ENCODE measurements around the gene ARAF. TPM values are rescaled to one million over a fixed set of nuclear protein-coding genes. Genes with fewer than 3 reads are reported as not detected.
A peak's percentile ranks its signal among the peaks of the same experiment; 100 is the strongest.
"Not testable (repeated sequence)": the region's sequence is repeated elsewhere in the genome, so short reads cannot be mapped to it uniquely, and the experiment has no call there.

Gene ARAF
- total and polyA plus RNA-seq, 2 of the 4 experiments (the other 2 are of a cell fraction), result 9.1 to 52.2 TPM

DNA sequence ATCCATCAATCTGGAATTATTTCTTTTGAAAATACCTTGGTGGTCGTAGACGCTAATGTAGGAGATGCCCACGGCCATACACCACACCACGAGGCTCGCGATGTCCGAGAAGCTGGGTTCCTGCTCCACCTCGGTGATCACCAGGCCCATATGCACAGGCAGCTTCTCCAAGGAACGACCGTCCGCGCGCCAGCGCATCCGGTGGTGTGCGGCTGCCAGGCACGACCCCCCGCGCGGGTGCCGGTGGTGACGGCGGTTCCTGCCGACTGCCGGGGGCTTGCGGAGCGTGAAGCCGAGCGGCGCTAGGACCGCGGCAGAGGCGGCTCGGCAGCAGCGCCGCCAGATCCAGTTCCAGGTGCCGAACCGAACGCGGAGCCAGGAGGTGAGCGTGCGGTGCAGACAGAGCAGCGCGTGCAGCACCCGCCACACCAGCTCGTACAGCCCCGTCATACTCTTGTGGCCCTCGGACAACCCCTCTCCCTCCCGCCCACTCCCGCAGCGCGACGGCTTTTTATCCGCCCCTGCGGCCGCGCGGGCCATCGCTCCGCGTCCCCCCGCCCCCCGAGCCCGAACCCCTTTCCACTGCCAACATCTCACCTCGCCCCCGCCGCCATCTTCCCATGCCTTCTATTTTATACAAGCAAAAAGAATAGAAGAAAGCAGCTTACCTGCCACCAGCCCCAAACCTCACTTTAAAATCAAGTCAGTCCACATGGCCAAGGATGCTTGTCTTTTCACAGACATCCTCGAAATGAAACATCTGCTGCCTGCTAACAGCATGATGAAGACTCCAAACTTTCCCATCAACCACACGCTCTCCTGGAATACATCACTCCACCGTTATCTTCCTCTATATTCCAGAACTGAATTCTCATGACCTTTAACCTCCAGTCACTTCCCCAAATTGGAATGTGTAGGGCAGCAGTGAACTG, 47.7 kb upstream of the ARAF start:
- Histone ChIP-seq H2AFZ (replicated peaks; ENCODE audit: low read length, poor library complexity) (peak overlapping the region; percentile 78), H4K5ac (ENCODE audit: low read depth, low read length) (peak overlapping the region; percentile 1; the same call in 1 of the 2 replicates), H4K8ac (ENCODE audit: low read depth in 2 of 2, low read length in 2 of 2) (peak overlapping the region in 1 of 2 experiments; percentile 74; a peak in 1 of 4 replicates), H4K91ac (ENCODE audit: insufficient read depth, low read depth, low read length) (0 out of 2 replicates have a peak overlapping the region, but pooled peaks have one; percentile 61), H2BK120ac (ENCODE audit: low read depth, low read length) (peak overlapping the region; percentile 46; the same call in 1 of the 2 replicates), H3K23ac (ENCODE audit: low read depth, low read length) (peak overlapping the region; percentile 31; the same call in 1 of the 2 replicates), H3K4me3 (ENCODE audit: insufficient read depth, low read depth, low read length) (peak overlapping the region; percentile 39), H3K18ac (ENCODE audit: low read depth, low read length) (peak overlapping the region; percentile 42; the same call in 1 of the 2 replicates), H3K4me2 (ENCODE audit: low read depth, low read length) (peak overlapping the region; percentile 68)
- H3K79me1 ChIP-seq (ENCODE audit: low read depth in 1 of 2, low read length in 2 of 2); H3K9ac ChIP-seq (ENCODE audit: low read depth, low read length); H3K27ac ChIP-seq (ENCODE audit: insufficient read depth, low read length); H2AK5ac ChIP-seq (ENCODE audit: low read depth, low read length); DNase-seq; H3K56ac ChIP-seq (ENCODE audit: extremely low read depth, insufficient read depth, low read length); H2AK9ac ChIP-seq (replicated peaks; ENCODE audit: low read depth, low read length, poor library complexity); H2BK5ac ChIP-seq (ENCODE audit: low read depth, low read length, poor library complexity, severe bottlenecking); H3K9me1 ChIP-seq (ENCODE audit: insufficient read depth, low read length); H4K20me1 ChIP-seq (ENCODE audit: insufficient read depth, low read length); H3K9me3 ChIP-seq (ENCODE audit: control insufficient read depth, insufficient read depth, low read length); intact Hi-C loops (cut with micrococcal nuclease); H2BK15ac ChIP-seq (ENCODE audit: low read depth, low read length); H3K36me3 ChIP-seq (ENCODE audit: control insufficient read depth, insufficient read depth, low read length); H3K27me3 ChIP-seq (ENCODE audit: control insufficient read depth, insufficient read depth, low read length); H3K4ac ChIP-seq (ENCODE audit: low read depth, low read length); dilution Hi-C loops (cut with HindIII; ENCODE audit: low sequenced_read_pairs, unreplicated experiment); H3K14ac ChIP-seq (replicated peaks; ENCODE audit: low read depth, low read length); H3K4me1 ChIP-seq (ENCODE audit: control insufficient read depth, insufficient read depth, low read length); in situ Hi-C loops (cut with MboI; ENCODE audit: low sequenced_read_pairs); BruUV-seq (replicated peaks); H2BK20ac ChIP-seq (ENCODE audit: low read depth, low read length): not testable (repeated sequence)
- ChIA-PET CTCF (interaction anchor here (0.6 to 0.7 kb wide), 2 partner anchors 10 to 16 kb away, joined by 3 read pairs; no protein-coding TSS in a partner anchor), POLR2A (ENCODE audit: unreplicated experiment) (interaction anchor here (0.7 kb wide), 1 partner anchor 30 kb away, joined by 3 read pairs; no protein-coding TSS in a partner anchor)
- ATAC-seq (ENCODE audit: low read depth), result peak; percentile 63
- 18% methylated on average over 10 of the region's 70 CpGs; no CpG with 5 or more reads in 1 of the 2 experiments for WGBS, 2 experiments (ENCODE audit: extremely low coverage in 2 of 2, insufficient read length in 1 of 2)
